CD4-positive, alpha-beta T cell (primary cell): ENCODE results near the gene LRRC45. TPM values are rescaled to one million over a fixed set of nuclear protein-coding genes. Genes with fewer than 3 reads are reported as not detected.

Experiments
- ATAC-seq: fragments of 200-7000 bp; cut with Tn5 transposase; one replicate; pipeline ENCODE4 v1.10.0; 2022; ENCODE audit warnings: mild to moderate bottlenecking; ENCODE audit not compliant: poor library complexity
- CTCF ChIA-PET: fragments of 350-600 bp; sonication (Branson Sonifier 250); formaldehyde crosslinking; loops from one replicate; lab custom pipeline; 2021; ENCODE audit warnings: antibody characterized with exemption, inconsistent platforms; lab: Charles Lee
- POLR2A ChIA-PET: fragments of 350-600 bp; sonication (Branson Sonifier 250); formaldehyde crosslinking; loops from one replicate; lab custom pipeline; 2021; ENCODE audit warnings: antibody characterized with exemption, inconsistent platforms; lab: Charles Lee
- DNase-seq, 14 experiments: peaks; one replicate each; pipeline ENCODE4 v3.0.0-alpha.2; 2013 to 2020; ENCODE audit warnings: mixed read lengths in 2 of 14
- H3K27ac ChIP-seq, 2 donors: one replicate each; pipeline versions ENCODE4 v1.5.1 to v1.7.0; 2013; ENCODE audit warnings: low read length in 2 of 2, low read depth in 1 of 2, mild to moderate bottlenecking in 1 of 2
- H3K27me3 ChIP-seq, 2 experiments: 1 replicate in 1 of 2; 2 replicates in 1 of 2; pipeline versions ENCODE4 v1.6.1 to v1.7.0; 2013; ENCODE audit warnings: low read length in 2 of 2, control low read depth in 1 of 2, mild to moderate bottlenecking in 1 of 2, moderate library complexity in 1 of 2; ENCODE audit not compliant: insufficient read depth in 2 of 2, control insufficient read depth in 1 of 2
- H3K36me3 ChIP-seq: one replicate; pipeline ENCODE4 v1.6.1; 2013; ENCODE audit warnings: low read length, control low read depth; ENCODE audit not compliant: insufficient read depth
- H3K4me1 ChIP-seq: one replicate; pipeline ENCODE4 v1.6.1; 2013; ENCODE audit warnings: low read length, control low read depth; ENCODE audit not compliant: insufficient read depth
- H3K4me3 ChIP-seq: one replicate; pipeline ENCODE4 v1.5.1; 2013; ENCODE audit warnings: mild to moderate bottlenecking, low read length, moderate library complexity
- H3K9me3 ChIP-seq, 2 experiments: 1 replicate in 1 of 2; 2 replicates in 1 of 2; pipeline versions ENCODE4 v1.6.1 to v1.7.0; 2013; ENCODE audit warnings: low read length in 2 of 2, mild to moderate bottlenecking in 2 of 2, control low read depth in 1 of 2, moderate library complexity in 1 of 2; ENCODE audit not compliant: control insufficient read depth in 1 of 2, insufficient read depth in 1 of 2
- H3K27ac Mint-ChIP-seq: one replicate; pipeline ENCODE4 v1.8.0; 2020; ENCODE audit warnings: mixed read lengths
- H3K27me3 Mint-ChIP-seq: one replicate; pipeline ENCODE4 v1.8.0; 2021; ENCODE audit warnings: mixed read lengths
- H3K36me3 Mint-ChIP-seq: one replicate; pipeline ENCODE4 v1.8.0; 2021; ENCODE audit warnings: low read depth, mixed read lengths
- H3K4me1 Mint-ChIP-seq: one replicate; pipeline ENCODE4 v1.8.0; 2021; ENCODE audit warnings: low read depth, mixed read lengths
- H3K4me3 Mint-ChIP-seq: one replicate; pipeline ENCODE4 v1.8.0; 2020; ENCODE audit warnings: mild to moderate bottlenecking, mixed read lengths
- H3K9me3 Mint-ChIP-seq: one replicate; pipeline ENCODE4 v1.8.0; 2020; ENCODE audit warnings: mixed read lengths
- CTCF ChIP-seq: fragments of 200-600 bp; IDR thresholded peaks from one replicate; pipeline ENCODE4 v1.8.0; 2022; ENCODE audit warnings: antibody characterized with exemption, mild to moderate bottlenecking
- intact Hi-C, 2 experiments: fragments of 100-400 bp; cut with DNase I in 1 of 2; cut with micrococcal nuclease in 1 of 2; formaldehyde crosslinking; loops; one replicate each; pipeline versions ENCODE4 v1.15.1 to v1.9.0; 2023 to 2025; cut with DNase I, micrococcal nuclease
- total RNA-seq, 174 experiments: library from RNA in 2 of 174; stranded (reverse) in 2 of 174; gene quantifications; one replicate each; pipeline ENCODE4 v1.2.3 and lab custom pipeline; 2021 to 2026

The LRRC45 gene
- total RNA-seq, 2 experiments from 2014 or later = 17.7 to 17.9 TPM

GRCh38 chr17:82014432-82014831 is 8.7 kb upstream of the LRRC45 start:
- Histone ChIP-seq H3K36me3 (peaks cover 11% of the 10 kb centered on the region), H3K27ac (no peak overlapping the region), H3K9me3 (no peaks in the 10 kb centered on the region), H3K27me3 (no peaks in the 10 kb centered on the region), H3K4me3 (no peak overlapping the region), H3K4me1 (no peaks in the 10 kb centered on the region)
- CTCF ChIA-PET = no interaction called here
- ATAC-seq = no peak
- no peaks in the 10 kb centered on the region for H3K36me3 Mint-ChIP-seq
- no peak overlapping the region for H3K4me3 Mint-ChIP-seq
- TF ChIP-seq CTCF = no peak
- H3K27ac Mint-ChIP-seq = no peak overlapping the region
- no peaks in the 10 kb centered on the region for H3K9me3 Mint-ChIP-seq
- H3K27me3 Mint-ChIP-seq = no peaks in the 10 kb centered on the region
- POLR2A ChIA-PET = no interaction called here
- intact Hi-C loops = no loop called here
- no peaks in the 10 kb centered on the region for H3K4me1 Mint-ChIP-seq
- no peak for DNase-seq

- ChIA-PET POLR2A (no interaction called here), CTCF (no interaction called here)
- no peak overlapping the region for H3K27ac ChIP-seq
- Mint-ChIP-seq H3K4me3 (no peak overlapping the region), H3K36me3 (no peaks in the 10 kb centered on the region), H3K4me1 (no peaks in the 10 kb centered on the region), H3K27ac (no peak overlapping the region), H3K27me3 (no peaks in the 10 kb centered on the region), H3K9me3 (no peaks in the 10 kb centered on the region)
- H3K4me3 ChIP-seq = no peak overlapping the region
- no peak for TF ChIP-seq CTCF
- no peaks in the 10 kb centered on the region for H3K27me3 ChIP-seq
- intact Hi-C loops = no loop called here
- DNase-seq (no peak), ATAC-seq (no peak)
- H3K9me3 ChIP-seq = no peaks in the 10 kb centered on the region
- peaks cover 11% of the 10 kb centered on the region for H3K36me3 ChIP-seq
- peaks cover 3% of the 10 kb centered on the region for H3K4me1 ChIP-seq
Measured at GRCh38 chr17:82014971-82015310, 8.2 kb upstream of the LRRC45 start.

GRCh38 chr17:82015311-82015971 is 7.7 kb upstream of the LRRC45 start:
- Mint-ChIP-seq H3K4me1 (no peaks in the 10 kb centered on the region), H3K4me3 (no peak overlapping the region), H3K27me3 (no peaks in the 10 kb centered on the region), H3K27ac (no peak overlapping the region), H3K36me3 (no peaks in the 10 kb centered on the region), H3K9me3 (no peaks in the 10 kb centered on the region)
- Histone ChIP-seq H3K36me3 (peaks cover 11% of the 10 kb centered on the region), H3K4me1 (peaks cover 7% of the 10 kb centered on the region), H3K9me3 (no peaks in the 10 kb centered on the region), H3K27me3 (no peaks in the 10 kb centered on the region), H3K27ac (no peak overlapping the region), H3K4me3 (no peak overlapping the region)
- DNase-seq (no peak), ATAC-seq (no peak)
- TF ChIP-seq CTCF = no peak
- ChIA-PET POLR2A (interaction anchor here (1.1 kb wide), 1 partner anchor 56 kb away, joined by 5 read pairs; no protein-coding TSS in a partner anchor), CTCF (interaction anchor here (1.3 kb wide), 1 partner anchor 56 kb away, joined by 4 read pairs; no protein-coding TSS in a partner anchor)
- intact Hi-C loops = no loop called here
